ENCODE results near the gene SETD2.

- no peak for TF ChIP-seq YY1 (IDR thresholded peaks at IDR 0.05; ENCODE audit: low read depth)
- no peak for TF ChIP-seq CREB1 (IDR thresholded peaks at IDR 0.05; ENCODE audit: low read depth)
- TF ChIP-seq, protein P1, sequence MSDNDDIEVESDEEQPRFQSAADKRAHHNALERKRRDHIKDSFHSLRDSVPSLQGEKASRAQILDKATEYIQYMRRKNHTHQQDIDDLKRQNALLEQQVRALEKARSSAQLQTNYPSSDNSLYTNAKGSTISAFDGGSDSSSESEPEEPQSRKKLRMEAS (IDR thresholded peaks at IDR 0.05) = no peak
- no peak for TF ChIP-seq CEBPB (IDR thresholded peaks at IDR 0.05)
- TF ChIP-seq REST (IDR thresholded peaks at IDR 0.05; ENCODE audit: low read depth) = no peak
- TF ChIP-seq EGR1 (IDR thresholded peaks at IDR 0.05) = no peak
- no peak for TF ChIP-seq TAF1 (IDR thresholded peaks at IDR 0.05; ENCODE audit: low read depth)
- no peak for TF ChIP-seq RAD21 (IDR thresholded peaks at IDR 0.05; ENCODE audit: low read depth)
- no peak for TF ChIP-seq EP300 (IDR thresholded peaks at IDR 0.05; ENCODE audit: borderline replicate concordance)
- no peak for TF ChIP-seq NFIC (IDR thresholded peaks at IDR 0.05)
- TF ChIP-seq FOXM1 (IDR thresholded peaks at IDR 0.05; ENCODE audit: borderline replicate concordance, low read depth) = no peak
- TF ChIP-seq, protein P2, sequence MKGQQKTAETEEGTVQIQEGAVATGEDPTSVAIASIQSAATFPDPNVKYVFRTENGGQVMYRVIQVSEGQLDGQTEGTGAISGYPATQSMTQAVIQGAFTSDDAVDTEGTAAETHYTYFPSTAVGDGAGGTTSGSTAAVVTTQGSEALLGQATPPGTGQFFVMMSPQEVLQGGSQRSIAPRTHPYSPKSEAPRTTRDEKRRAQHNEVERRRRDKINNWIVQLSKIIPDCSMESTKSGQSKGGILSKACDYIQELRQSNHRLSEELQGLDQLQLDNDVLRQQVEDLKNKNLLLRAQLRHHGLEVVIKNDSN (IDR thresholded peaks at IDR 0.05) = no peak
Observed at GRCh38 chr3:47007001-47007400, 156.9 kb downstream of the SETD2 start.
